Sciatic nerve (tissue), 2 donors: Measurements from ENCODE around the gene EEF1AKMT3. TPM values are rescaled to one million over a fixed set of nuclear protein-coding genes. Genes with fewer than 3 reads are reported as not detected.
A peak's percentile ranks its signal among the peaks of the same experiment; 100 is the strongest.
"Not testable (repeated sequence)": the region's sequence is repeated elsewhere in the genome, so short reads cannot be mapped to it uniquely, and the experiment has no call there.

ENCODE experiments used
- ATAC-seq: fragments of 200-7000 bp; cut with Tn5 transposase; one replicate; pipeline ENCODE4 v1.9.1; 2020; ENCODE audit warnings: mild to moderate bottlenecking, moderate library complexity
- DNase-seq: peaks from one replicate; pipeline ENCODE4 v3.0.0-alpha.2; 2020; ENCODE audit warnings: low spot score
- intact Hi-C: fragments of 100-400 bp; cut with DNase I; formaldehyde crosslinking; loops from one replicate; pipeline ENCODE4 v1.14.2; 2022
- total RNA-seq: library from RNA; stranded (reverse); fragmentation: NEBNext Ultra II Directional; extraction: Animal tissue kit (Norgen Biotek cat#: 25700); gene quantifications from one replicate; pipeline ENCODE4 v1.2.1, GENCODE V29; 2021
- donor health status: DM: no; HTN: no; CAD: no.
- donor health status: DM: no; HTN: no; CAD: no.

Gene EEF1AKMT3
- total RNA-seq, 1 donor from 2014 or later, result 11.8 TPM

- ATAC-seq, result no peak
- intact Hi-C loops, result no loop called here
- no peak for DNase-seq
Observed at GRCh38 chr12:57809425-57809824, 37.0 kb downstream of the EEF1AKMT3 start.

GRCh38 chr12:57810450-57810849 lies 38.0 kb downstream of the EEF1AKMT3 start:
- intact Hi-C loops, result no loop called here
- ATAC-seq, result no peak

GRCh38 chr12:57811028-57811755 lies 38.8 kb downstream of the EEF1AKMT3 start:
- ATAC-seq, result no peak
- no peak for DNase-seq
- intact Hi-C loops, result no loop called here

More at GRCh38 chr12:57810450-57810849, 38.0 kb downstream of the EEF1AKMT3 start:
- no peak for DNase-seq

GRCh38 chr12:57813111-57813970 lies 40.9 kb downstream of the EEF1AKMT3 start:
- DNase-seq (no peak), ATAC-seq (no peak)
- intact Hi-C loops, result no loop called here

GRCh38 chr12:57813971-57814772 lies 41.8 kb downstream of the EEF1AKMT3 start:
- DNase-seq, result no peak
- ATAC-seq, result peak; percentile 20
- intact Hi-C loops, result no loop called here

- intact Hi-C loops, result no loop called here
- DNase-seq (no peak), ATAC-seq (no peak)
Observed at GRCh38 chr12:57815177-57816000, 43.0 kb downstream of the EEF1AKMT3 start.

GRCh38 chr12:57816001-57816854 lies 43.8 kb downstream of the EEF1AKMT3 start:
- DNase-seq, result no peak
- intact Hi-C loops, result no loop called here

GRCh38 chr12:57816855-57817151 lies 44.4 kb downstream of the EEF1AKMT3 start:
- DNase-seq (no peak), ATAC-seq (peak; percentile 67)
- intact Hi-C loops, result no loop called here

More at GRCh38 chr12:57816001-57816854, 43.8 kb downstream of the EEF1AKMT3 start:
- ATAC-seq, result no peak

GRCh38 chr12:57817261-57817989 lies 45.0 kb downstream of the EEF1AKMT3 start:
- intact Hi-C loops, result no loop called here
- ATAC-seq (peak; percentile 21), DNase-seq (no peak)

GRCh38 chr12:57817990-57818331 lies 45.5 kb downstream of the EEF1AKMT3 start:
- ATAC-seq, DNase-seq, intact Hi-C loops: not testable (repeated sequence)

GRCh38 chr12:57820119-57820518 lies 47.7 kb downstream of the EEF1AKMT3 start:
- ATAC-seq, intact Hi-C loops, DNase-seq: not testable (repeated sequence)

GRCh38 chr12:57821015-57821414 lies 48.6 kb downstream of the EEF1AKMT3 start:
- ATAC-seq, DNase-seq, intact Hi-C loops: not testable (repeated sequence)

- intact Hi-C loops, result no loop called here
- no peak for ATAC-seq
- DNase-seq, result no peak
Observed at GRCh38 chr12:57821474-57822214, 49.2 kb downstream of the EEF1AKMT3 start.

- intact Hi-C loops, result no loop called here
- no peak for DNase-seq
- no peak for ATAC-seq
Observed at GRCh38 chr12:57822392-57823130, 50.1 kb downstream of the EEF1AKMT3 start.

GRCh38 chr12:57823131-57823907 lies 50.9 kb downstream of the EEF1AKMT3 start:
- intact Hi-C loops, result no loop called here
- ATAC-seq, result no peak
- DNase-seq, result no peak
